Measurements from ENCODE around the gene NPAS1.

Gene NPAS1

GRCh38 chr19:47019431-47020041, at the start of gene NPAS1:
TSS of gene NPAS1 (plus strand) at chr19:47019837. CDS start at chr19:47021048, 1,211 bp downstream.
- DNase-seq = no peak

- no peak for DNase-seq
Observed at GRCh38 chr19:46970815-46971214, 48.8 kb upstream of the NPAS1 start.

- DNase-seq = no peak
Observed at GRCh38 chr19:46972311-46972710, 47.3 kb upstream of the NPAS1 start.

- DNase-seq = no peak
Observed at GRCh38 chr19:46974181-46974580, 45.5 kb upstream of the NPAS1 start.

GRCh38 chr19:46975011-46975924, 44.4 kb upstream of the NPAS1 start:
- DNase-seq = no peak

GRCh38 chr19:46975925-46976782, 43.5 kb upstream of the NPAS1 start:
- peak in 48 of 51 donors; percentile 24 to 92 (median 76) for DNase-seq

- DNase-seq = no peak
Observed at GRCh38 chr19:46976845-46977320, 42.8 kb upstream of the NPAS1 start.

- DNase-seq = no peak
Observed at GRCh38 chr19:46977548-46977947, 42.1 kb upstream of the NPAS1 start.

- no peak for DNase-seq
Observed at GRCh38 chr19:46978171-46978869, 41.3 kb upstream of the NPAS1 start.

GRCh38 chr19:46979126-46980105, 40.2 kb upstream of the NPAS1 start:
- DNase-seq = peak in 1 of 51 donors; percentile 32

- no peak for DNase-seq
Observed at GRCh38 chr19:46980761-46981160, 38.9 kb upstream of the NPAS1 start.

GRCh38 chr19:46981286-46981945, 38.2 kb upstream of the NPAS1 start:
- no peak for DNase-seq

- DNase-seq = no peak
Observed at GRCh38 chr19:46983097-46983496, 36.5 kb upstream of the NPAS1 start.

- DNase-seq = no peak
Observed at GRCh38 chr19:46984077-46985010, 35.3 kb upstream of the NPAS1 start.

GRCh38 chr19:46985542-46986415, 33.9 kb upstream of the NPAS1 start:
- peak in 1 of 51 donors; percentile 10 for DNase-seq

- DNase-seq = no peak
Observed at GRCh38 chr19:46988614-46989230, 30.9 kb upstream of the NPAS1 start.
